HepG2 (cell line): ENCODE results near the gene EGLN1. TPM values are rescaled to one million over a fixed set of nuclear protein-coding genes. Genes with fewer than 3 reads are reported as not detected.
A peak's percentile ranks its signal among the peaks of the same experiment; 100 is the strongest.

Experiments
- DNMT1 ChIP-seq: sonication (generic); formaldehyde crosslinking; IDR thresholded peaks from 2 replicates; pipeline ENCODE4 v1.5.1; 2020; ENCODE audit warnings: mild to moderate bottlenecking, missing genetic modification reagents
- FOXA3 ChIP-seq: IDR thresholded peaks from 2 replicates; pipeline ENCODE4 v1.6.1; 2016; ENCODE audit warnings: missing genetic modification reagents, missing compliant biosample characterization
- JDP2 ChIP-seq: sonication (generic); formaldehyde crosslinking; IDR thresholded peaks from 2 replicates; pipeline ENCODE4 v1.8.1; 2022; ENCODE audit warnings: missing genetic modification reagents, borderline replicate concordance
- NAIF1 ChIP-seq: sonication (generic); formaldehyde crosslinking; IDR thresholded peaks from 2 replicates; pipeline ENCODE4 v1.5.0; 2020; ENCODE audit warnings: mild to moderate bottlenecking, missing genetic modification reagents, borderline replicate concordance
- NFATC3 ChIP-seq: sonication (generic); formaldehyde crosslinking; IDR thresholded peaks from 2 replicates; pipeline ENCODE4 v1.5.1; 2020; ENCODE audit warnings: mild to moderate bottlenecking, missing genetic modification reagents
- RARG ChIP-seq: sonication (generic); formaldehyde crosslinking; IDR thresholded peaks from 2 replicates; pipeline ENCODE4 v1.4.0; 2020; ENCODE audit warnings: low read depth, mild to moderate bottlenecking, missing genetic modification reagents
- SRF ChIP-seq: IDR thresholded peaks from 2 replicates; pipeline ENCODE4 v1.6.1; 2011; ENCODE audit warnings: mild to moderate bottlenecking, low read depth, low read length, moderate library complexity
- STAT5B ChIP-seq: sonication (generic); formaldehyde crosslinking; IDR thresholded peaks from 2 replicates; pipeline ENCODE4 v1.4.0; 2020; ENCODE audit warnings: missing genetic modification reagents
- ZFYVE20 ChIP-seq: sonication (generic); formaldehyde crosslinking; IDR thresholded peaks from 2 replicates; pipeline ENCODE4 v1.8.0; 2023; ENCODE audit warnings: low read depth, mild to moderate bottlenecking, moderate library complexity, missing genetic modification reagents, borderline replicate concordance
- ZMYM3 ChIP-seq: sonication (generic); formaldehyde crosslinking; IDR thresholded peaks from 2 replicates; pipeline ENCODE4 v1.5.1; 2020; ENCODE audit warnings: mild to moderate bottlenecking, missing genetic modification reagents
- ZNF367 ChIP-seq: sonication (generic); formaldehyde crosslinking; IDR thresholded peaks from 2 replicates; pipeline ENCODE4 v1.4.0; 2020; ENCODE audit warnings: missing genetic modification reagents, borderline replicate concordance
- polyA plus RNA-seq, 8 experiments: library from polyadenylated mRNA; depleted of rRNA in 3 of 8; stranded (reverse) in 7 of 8; unstranded in 1 of 8; fragments of >200 nt; fragmentation: Illumina TruSeq in 4 of 8; extraction: Trizol in 4 of 8; gene quantifications; 2 replicates each; pipeline versions ENCODE4 v1.2.1 to v1.2.3, GENCODE V29; 2011 to 2016; ENCODE audit warnings: low read depth in 4 of 8, missing spikeins in 1 of 8, mixed read lengths in 1 of 8; ENCODE audit not compliant: insufficient read depth in 1 of 8
- total RNA-seq, 5 experiments: library from RNA; depleted of rRNA; stranded (reverse); fragments of >200 nt; fragmentation: Illumina TruSeq; extraction: Trizol; gene quantifications; 2 replicates each; pipeline ENCODE4 v1.2.3, GENCODE V29; 2016; ENCODE audit warnings: low read depth in 1 of 5
- TF ChIP-seq, protein P1 (sequence below): sonication (generic); formaldehyde crosslinking; IDR thresholded peaks from 2 replicates; pipeline ENCODE4 v1.5.1; 2020; ENCODE audit warnings: missing genetic modification reagents, mild to moderate bottlenecking, borderline replicate concordance
- TF ChIP-seq, protein P2 (sequence below): fragments of 450-650 bp; IDR thresholded peaks from 2 replicates; pipeline ENCODE4 v1.6.1; 2017; ENCODE audit warnings: mild to moderate bottlenecking
- TF ChIP-seq, protein P3 (sequence below): sonication (generic); formaldehyde crosslinking; IDR thresholded peaks from 2 replicates; pipeline ENCODE4 v1.5.1; 2020; ENCODE audit warnings: missing genetic modification reagents, mild to moderate bottlenecking, borderline replicate concordance
- TF ChIP-seq, protein P4 (sequence below): sonication (generic); formaldehyde crosslinking; IDR thresholded peaks from 2 replicates; pipeline ENCODE4 v1.8.1; 2023; ENCODE audit warnings: mild to moderate bottlenecking, inconsistent platforms, moderate library complexity, missing genetic modification reagents, borderline replicate concordance
- TF ChIP-seq, protein P5 (sequence below): sonication (generic); formaldehyde crosslinking; IDR thresholded peaks from 2 replicates; pipeline ENCODE4 v1.5.0; 2020; ENCODE audit warnings: missing genetic modification reagents, mild to moderate bottlenecking, borderline replicate concordance
- TF ChIP-seq, protein P6 (sequence below): sonication (generic); formaldehyde crosslinking; IDR thresholded peaks from 2 replicates; pipeline ENCODE4 v1.5.0; 2020; ENCODE audit warnings: missing genetic modification reagents

The EGLN1 gene
- total and polyA plus RNA-seq, 2 of the 13 experiments (the other 11 are each of a cell fraction or from before 2014, with no cell fraction given): 34.4 to 44.1 TPM

DNA sequence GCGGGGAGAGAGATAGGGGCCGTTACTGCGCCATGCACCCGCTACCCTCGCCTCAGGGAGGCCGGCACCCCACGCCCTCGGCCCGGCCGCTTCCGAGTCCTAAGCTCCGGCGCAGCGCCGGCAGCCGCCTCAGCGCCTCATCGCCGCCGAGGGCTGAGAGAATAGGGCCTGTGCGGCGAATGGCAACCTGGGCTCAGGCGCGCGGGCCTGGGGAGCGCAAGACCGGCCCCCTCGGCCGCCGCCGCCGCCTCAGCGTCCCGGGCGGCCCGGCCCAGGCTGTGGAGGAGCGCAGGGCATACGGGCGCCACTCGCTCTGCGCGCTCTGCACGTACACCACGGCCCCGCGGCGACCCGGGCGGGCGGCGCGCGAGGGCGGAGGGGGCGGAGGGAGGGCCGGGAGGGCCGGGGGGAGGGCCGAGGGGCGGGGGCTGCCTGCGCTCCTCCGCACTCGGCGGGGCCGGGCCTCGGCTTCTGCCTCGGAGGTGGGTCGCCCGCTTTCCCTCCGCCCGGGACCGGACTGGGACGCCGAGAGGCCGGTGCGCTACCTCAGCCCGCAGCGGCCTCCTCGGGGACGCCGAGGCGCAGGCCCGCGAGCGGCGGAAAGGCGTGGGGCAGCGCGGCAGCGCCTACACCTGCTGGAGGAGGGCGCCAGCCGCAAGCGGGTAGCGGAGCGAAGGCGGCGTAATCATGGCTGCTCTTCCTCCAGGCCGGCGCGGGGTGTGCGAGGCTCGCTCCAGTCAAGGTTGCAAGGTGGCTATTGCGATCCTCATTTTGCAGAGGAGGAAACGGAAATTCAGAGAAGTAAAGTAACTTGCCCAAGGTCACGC lies at the start of gene EGLN1 (continued):
- TF ChIP-seq, protein P1, sequence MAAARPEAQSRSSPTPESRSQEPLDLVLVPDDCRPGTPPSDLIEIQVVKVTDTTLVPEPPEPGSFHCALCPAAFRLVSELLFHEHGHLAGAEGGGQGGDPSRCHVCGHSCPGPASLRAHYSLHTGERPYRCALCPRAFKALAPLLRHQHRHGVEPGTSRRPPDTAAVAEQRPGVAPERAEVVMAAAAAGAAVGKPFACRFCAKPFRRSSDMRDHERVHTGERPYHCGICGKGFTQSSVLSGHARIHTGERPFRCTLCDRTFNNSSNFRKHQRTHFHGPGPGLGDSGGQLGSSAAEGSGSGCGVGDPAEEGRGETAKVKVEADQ (CRISPR knock-in tag): no peak
- TF ChIP-seq, protein P2, sequence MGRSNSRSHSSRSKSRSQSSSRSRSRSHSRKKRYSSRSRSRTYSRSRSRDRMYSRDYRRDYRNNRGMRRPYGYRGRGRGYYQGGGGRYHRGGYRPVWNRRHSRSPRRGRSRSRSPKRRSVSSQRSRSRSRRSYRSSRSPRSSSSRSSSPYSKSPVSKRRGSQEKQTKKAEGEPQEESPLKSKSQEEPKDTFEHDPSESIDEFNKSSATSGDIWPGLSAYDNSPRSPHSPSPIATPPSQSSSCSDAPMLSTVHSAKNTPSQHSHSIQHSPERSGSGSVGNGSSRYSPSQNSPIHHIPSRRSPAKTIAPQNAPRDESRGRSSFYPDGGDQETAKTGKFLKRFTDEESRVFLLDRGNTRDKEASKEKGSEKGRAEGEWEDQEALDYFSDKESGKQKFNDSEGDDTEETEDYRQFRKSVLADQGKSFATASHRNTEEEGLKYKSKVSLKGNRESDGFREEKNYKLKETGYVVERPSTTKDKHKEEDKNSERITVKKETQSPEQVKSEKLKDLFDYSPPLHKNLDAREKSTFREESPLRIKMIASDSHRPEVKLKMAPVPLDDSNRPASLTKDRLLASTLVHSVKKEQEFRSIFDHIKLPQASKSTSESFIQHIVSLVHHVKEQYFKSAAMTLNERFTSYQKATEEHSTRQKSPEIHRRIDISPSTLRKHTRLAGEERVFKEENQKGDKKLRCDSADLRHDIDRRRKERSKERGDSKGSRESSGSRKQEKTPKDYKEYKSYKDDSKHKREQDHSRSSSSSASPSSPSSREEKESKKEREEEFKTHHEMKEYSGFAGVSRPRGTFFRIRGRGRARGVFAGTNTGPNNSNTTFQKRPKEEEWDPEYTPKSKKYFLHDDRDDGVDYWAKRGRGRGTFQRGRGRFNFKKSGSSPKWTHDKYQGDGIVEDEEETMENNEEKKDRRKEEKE: no peak
- TF ChIP-seq, protein P3, sequence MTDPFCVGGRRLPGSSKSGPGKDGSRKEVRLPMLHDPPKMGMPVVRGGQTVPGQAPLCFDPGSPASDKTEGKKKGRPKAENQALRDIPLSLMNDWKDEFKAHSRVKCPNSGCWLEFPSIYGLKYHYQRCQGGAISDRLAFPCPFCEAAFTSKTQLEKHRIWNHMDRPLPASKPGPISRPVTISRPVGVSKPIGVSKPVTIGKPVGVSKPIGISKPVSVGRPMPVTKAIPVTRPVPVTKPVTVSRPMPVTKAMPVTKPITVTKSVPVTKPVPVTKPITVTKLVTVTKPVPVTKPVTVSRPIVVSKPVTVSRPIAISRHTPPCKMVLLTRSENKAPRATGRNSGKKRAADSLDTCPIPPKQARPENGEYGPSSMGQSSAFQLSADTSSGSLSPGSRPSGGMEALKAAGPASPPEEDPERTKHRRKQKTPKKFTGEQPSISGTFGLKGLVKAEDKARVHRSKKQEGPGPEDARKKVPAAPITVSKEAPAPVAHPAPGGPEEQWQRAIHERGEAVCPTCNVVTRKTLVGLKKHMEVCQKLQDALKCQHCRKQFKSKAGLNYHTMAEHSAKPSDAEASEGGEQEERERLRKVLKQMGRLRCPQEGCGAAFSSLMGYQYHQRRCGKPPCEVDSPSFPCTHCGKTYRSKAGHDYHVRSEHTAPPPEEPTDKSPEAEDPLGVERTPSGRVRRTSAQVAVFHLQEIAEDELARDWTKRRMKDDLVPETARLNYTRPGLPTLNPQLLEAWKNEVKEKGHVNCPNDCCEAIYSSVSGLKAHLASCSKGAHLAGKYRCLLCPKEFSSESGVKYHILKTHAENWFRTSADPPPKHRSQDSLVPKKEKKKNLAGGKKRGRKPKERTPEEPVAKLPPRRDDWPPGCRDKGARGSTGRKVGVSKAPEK: no peak
- TF ChIP-seq ZFYVE20 (CRISPR knock-in tag): peak; percentile 37; the same call in 1 of the 2 replicates
- TF ChIP-seq NAIF1 (CRISPR knock-in tag): no peak
- TF ChIP-seq, protein P4, sequence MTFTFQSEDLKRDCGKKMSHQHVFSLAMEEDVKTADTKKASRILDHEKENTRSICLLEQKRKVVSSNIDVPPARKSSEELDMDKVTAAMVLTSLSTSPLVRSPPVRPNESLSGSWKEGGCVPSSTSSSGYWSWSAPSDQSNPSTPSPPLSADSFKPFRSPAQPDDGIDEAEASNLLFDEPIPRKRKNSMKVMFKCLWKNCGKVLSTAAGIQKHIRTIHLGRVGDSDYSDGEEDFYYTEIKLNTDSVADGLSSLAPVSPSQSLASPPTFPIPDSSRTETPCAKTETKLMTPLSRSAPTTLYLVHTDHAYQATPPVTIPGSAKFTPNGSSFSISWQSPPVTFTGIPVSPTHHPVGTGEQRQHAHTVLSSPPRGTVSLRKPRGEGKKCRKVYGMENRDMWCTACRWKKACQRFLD (CRISPR knock-in tag): peak; percentile 83; the same call in 1 of the 2 replicates
- no peak; the same call in 1 of the 2 replicates for TF ChIP-seq STAT5B (CRISPR knock-in tag)
- TF ChIP-seq ZMYM3 (CRISPR knock-in tag): no peak
- no peak; the same call in none of the 2 replicates for TF ChIP-seq FOXA3
- TF ChIP-seq RARG (CRISPR knock-in tag): 0 out of 2 replicates have a peak, but pooled peaks have one; percentile 30
- TF ChIP-seq ZNF367 (CRISPR knock-in tag): peak; percentile 48; the same call in 1 of the 2 replicates
- TF ChIP-seq DNMT1 (CRISPR knock-in tag): peak; percentile 82; the same call in 1 of the 2 replicates
- TF ChIP-seq, protein P5, sequence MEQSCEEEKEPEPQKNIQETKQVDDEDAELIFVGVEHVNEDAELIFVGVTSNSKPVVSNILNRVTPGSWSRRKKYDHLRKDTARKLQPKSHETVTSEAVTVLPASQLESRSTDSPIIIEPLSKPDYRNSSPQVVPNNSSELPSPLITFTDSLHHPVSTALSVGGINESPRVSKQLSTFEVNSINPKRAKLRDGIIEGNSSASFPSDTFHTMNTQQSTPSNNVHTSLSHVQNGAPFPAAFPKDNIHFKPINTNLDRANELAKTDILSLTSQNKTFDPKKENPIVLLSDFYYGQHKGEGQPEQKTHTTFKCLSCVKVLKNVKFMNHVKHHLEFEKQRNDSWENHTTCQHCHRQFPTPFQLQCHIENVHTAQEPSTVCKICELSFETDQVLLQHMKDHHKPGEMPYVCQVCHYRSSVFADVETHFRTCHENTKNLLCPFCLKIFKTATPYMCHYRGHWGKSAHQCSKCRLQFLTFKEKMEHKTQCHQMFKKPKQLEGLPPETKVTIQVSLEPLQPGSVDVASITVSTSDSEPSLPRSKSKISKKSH (CRISPR knock-in tag): 0 out of 2 replicates have a peak, but pooled peaks have one; percentile 56
- TF ChIP-seq NFATC3 (CRISPR knock-in tag): no peak
- TF ChIP-seq SRF: no peak
- no peak for TF ChIP-seq JDP2 (CRISPR knock-in tag)
- TF ChIP-seq, protein P6, sequence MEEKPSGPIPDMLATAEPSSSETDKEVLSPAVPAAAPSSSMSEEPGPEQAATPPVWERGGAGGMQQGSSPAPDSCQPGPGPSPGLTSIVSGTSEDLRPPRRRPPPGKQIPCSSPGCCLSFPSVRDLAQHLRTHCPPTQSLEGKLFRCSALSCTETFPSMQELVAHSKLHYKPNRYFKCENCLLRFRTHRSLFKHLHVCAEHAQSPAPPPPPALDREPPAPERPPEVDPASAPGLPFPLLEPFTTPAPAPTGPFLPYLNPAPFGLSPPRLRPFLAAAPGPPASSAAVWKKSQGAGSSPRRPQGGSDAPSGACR (CRISPR knock-in tag): peak; percentile 56
